CD14-positive monocyte (primary cell): ENCODE results near the gene SLC34A3. TPM values are rescaled to one million over a fixed set of nuclear protein-coding genes. Genes with fewer than 3 reads are reported as not detected.
A peak's percentile ranks its signal among the peaks of the same experiment; 100 is the strongest.

Experiments used
- DNase-seq, 3 donors: peaks; one replicate each; pipeline ENCODE4 v3.0.0-alpha.2; 2011 to 2022
- H2AFZ ChIP-seq: 2 replicates; pipeline ENCODE4 v1.6.0; 2012; ENCODE audit warnings: mild to moderate bottlenecking, low read depth, low read length, inconsistent platforms; ENCODE audit not compliant: insufficient read depth, poor library complexity, severe bottlenecking
- H3K27ac ChIP-seq, 2 donors: 1 replicate in 1 of 2; 2 replicates in 1 of 2; pipeline ENCODE4 v1.5.1; 2012 to 2013; ENCODE audit warnings: low read length in 2 of 2, control low read depth in 1 of 2, inconsistent platforms in 1 of 2, low read depth in 1 of 2, mild to moderate bottlenecking in 1 of 2
- H3K27me3 ChIP-seq, 2 donors: one replicate each; pipeline versions ENCODE4 v1.6.0 to v1.6.1; 2011 to 2013; ENCODE audit warnings: low read length in 2 of 2; ENCODE audit not compliant: control insufficient read depth in 2 of 2, insufficient read depth in 2 of 2
- H3K36me3 ChIP-seq, 2 donors: replicated peaks in 1 of 2; 1 replicate in 1 of 2; 2 replicates in 1 of 2; pipeline versions ENCODE4 v1.5.1 to v1.6.1; 2012 to 2013; ENCODE audit warnings: low read length in 2 of 2, control low read depth in 1 of 2, inconsistent platforms in 1 of 2, mild to moderate bottlenecking in 1 of 2; ENCODE audit not compliant: insufficient read depth in 2 of 2, control insufficient read depth in 1 of 2
- H3K4me1 ChIP-seq, 2 donors: 1 replicate in 1 of 2; 2 replicates in 1 of 2; pipeline versions ENCODE4 v1.5.1 to v1.6.1; 2012 to 2013; ENCODE audit warnings: low read length in 2 of 2, control low read depth in 1 of 2, inconsistent platforms in 1 of 2, mild to moderate bottlenecking in 1 of 2, moderate library complexity in 1 of 2; ENCODE audit not compliant: insufficient read depth in 2 of 2, control insufficient read depth in 1 of 2
- H3K4me2 ChIP-seq: replicated peaks from 2 replicates; pipeline ENCODE3; 2012; ENCODE audit warnings: low read length, moderate library complexity, mild to moderate bottlenecking; ENCODE audit not compliant: poor library complexity, severe bottlenecking; ENCODE audit errors: extremely low read depth
- H3K4me3 ChIP-seq, 3 experiments: fragments of 200-600 bp in 1 of 3; sonication (generic) in 1 of 3; replicated peaks in 1 of 3; 1 replicate in 2 of 3; 2 replicates in 1 of 3; pipeline ENCODE4 v1.5.1; 2011 to 2013; ENCODE audit warnings: low read length in 3 of 3, mild to moderate bottlenecking in 3 of 3, control low read depth in 2 of 3, low read depth in 2 of 3, inconsistent platforms in 1 of 3, moderate library complexity in 1 of 3
- H3K79me2 ChIP-seq: 2 replicates; pipeline ENCODE4 v1.6.0; 2012; ENCODE audit warnings: mild to moderate bottlenecking, control low read depth, inconsistent platforms, low read length, moderate library complexity; ENCODE audit not compliant: insufficient read depth
- H3K9ac ChIP-seq: 2 replicates; pipeline ENCODE4 v1.6.0; 2017; ENCODE audit warnings: low read length, mild to moderate bottlenecking; ENCODE audit not compliant: insufficient read depth, poor library complexity, severe bottlenecking
- H3K9me3 ChIP-seq, 2 donors: replicated peaks in 1 of 2; 1 replicate in 1 of 2; 2 replicates in 1 of 2; pipeline versions ENCODE4 v1.5.1 to v1.6.1; 2012 to 2013; ENCODE audit warnings: low read length in 2 of 2, control low read depth in 1 of 2; ENCODE audit not compliant: control insufficient read depth in 1 of 2, insufficient read depth in 1 of 2
- H4K20me1 ChIP-seq: 2 replicates; pipeline ENCODE4 v1.6.0; 2012; ENCODE audit warnings: mild to moderate bottlenecking, low read length, control low read depth, moderate library complexity; ENCODE audit not compliant: insufficient read depth
- H3K27ac Mint-ChIP-seq, 7 donors: one replicate each; pipeline ENCODE4 v1.8.0; 2020; ENCODE audit warnings: mild to moderate bottlenecking in 7 of 7, mixed read lengths in 7 of 7, moderate library complexity in 6 of 7, inconsistent platforms in 2 of 7
- H3K27me3 Mint-ChIP-seq, 3 donors: one replicate each; pipeline ENCODE4 v1.8.0; 2021 to 2022; ENCODE audit warnings: low read depth in 3 of 3, mild to moderate bottlenecking in 3 of 3, mixed read lengths in 3 of 3, moderate library complexity in 3 of 3, inconsistent platforms in 1 of 3
- H3K36me3 Mint-ChIP-seq, 2 donors: one replicate each; pipeline ENCODE4 v1.8.0; 2020; ENCODE audit warnings: mixed read lengths in 2 of 2, inconsistent platforms in 1 of 2, mild to moderate bottlenecking in 1 of 2
- H3K4me1 Mint-ChIP-seq: one replicate; pipeline ENCODE4 v1.8.0; 2020; ENCODE audit warnings: mild to moderate bottlenecking, mixed read lengths
- H3K4me3 Mint-ChIP-seq, 2 donors: one replicate each; pipeline ENCODE4 v1.8.0; 2020; ENCODE audit warnings: mild to moderate bottlenecking in 2 of 2, mixed read lengths in 2 of 2, moderate library complexity in 1 of 2
- H3K9me3 Mint-ChIP-seq, 7 donors: one replicate each; pipeline ENCODE4 v1.8.0; 2020 to 2022; ENCODE audit warnings: mixed read lengths in 7 of 7, mild to moderate bottlenecking in 6 of 7, moderate library complexity in 6 of 7, inconsistent platforms in 2 of 7
- WGBS: methylation state at CpG from one replicate; pipeline ENCODE4 v1.1.5; 2013; ENCODE audit warnings: missing lambda C conversion rate; ENCODE audit not compliant: insufficient coverage; 5-methylcytosine and 5-hydroxymethylcytosine counted together
- intact Hi-C, 2 donors: fragments of 100-400 bp; cut with micrococcal nuclease; formaldehyde crosslinking; loops; one replicate each; pipeline versions ENCODE4 v1.15.0 to v1.15.1; 2023
- polyA plus RNA-seq, 3 donors: library from polyadenylated mRNA; depleted of rRNA in 1 of 3; unstranded in 2 of 3; stranded (reverse) in 1 of 3; fragments of 300-500 nt in 2 of 3; fragments of >200 nt in 1 of 3; fragmentation: Illumina TruSeq in 2 of 3; gene quantifications; 1 replicate in 2 of 3; 2 replicates in 1 of 3; pipeline ENCODE4 v1.2.3, GENCODE V29; 2012 to 2021
- TF ChIP-seq, protein P1 (sequence below): fragments of 200-600 bp; IDR thresholded peaks from one replicate; pipeline ENCODE4 v1.8.0; 2022; ENCODE audit warnings: antibody characterized with exemption, mild to moderate bottlenecking

SLC34A3 gene
- polyA plus RNA-seq, 3 donors: not detected

DNA sequence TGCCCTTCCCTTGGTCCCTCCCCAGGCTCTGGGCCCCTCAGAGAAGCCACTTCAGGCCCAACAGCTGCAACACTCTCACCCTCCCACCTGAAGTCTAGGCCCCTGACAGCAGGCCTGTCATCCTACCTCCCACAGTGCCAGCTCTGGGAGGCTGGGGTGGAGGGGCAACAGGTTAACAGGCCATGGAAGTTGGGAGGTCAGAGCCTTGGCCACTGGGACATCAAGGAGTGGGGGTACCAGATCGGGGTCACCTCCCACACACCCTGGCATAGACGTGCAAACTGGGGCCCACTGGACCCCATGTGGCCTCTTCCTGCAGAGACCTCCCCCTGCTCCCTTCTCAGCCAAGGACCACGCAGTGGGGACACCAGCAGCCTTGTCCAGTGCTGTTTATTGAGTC is 39.5 kb upstream of the SLC34A3 start:
- TF ChIP-seq, protein P1, sequence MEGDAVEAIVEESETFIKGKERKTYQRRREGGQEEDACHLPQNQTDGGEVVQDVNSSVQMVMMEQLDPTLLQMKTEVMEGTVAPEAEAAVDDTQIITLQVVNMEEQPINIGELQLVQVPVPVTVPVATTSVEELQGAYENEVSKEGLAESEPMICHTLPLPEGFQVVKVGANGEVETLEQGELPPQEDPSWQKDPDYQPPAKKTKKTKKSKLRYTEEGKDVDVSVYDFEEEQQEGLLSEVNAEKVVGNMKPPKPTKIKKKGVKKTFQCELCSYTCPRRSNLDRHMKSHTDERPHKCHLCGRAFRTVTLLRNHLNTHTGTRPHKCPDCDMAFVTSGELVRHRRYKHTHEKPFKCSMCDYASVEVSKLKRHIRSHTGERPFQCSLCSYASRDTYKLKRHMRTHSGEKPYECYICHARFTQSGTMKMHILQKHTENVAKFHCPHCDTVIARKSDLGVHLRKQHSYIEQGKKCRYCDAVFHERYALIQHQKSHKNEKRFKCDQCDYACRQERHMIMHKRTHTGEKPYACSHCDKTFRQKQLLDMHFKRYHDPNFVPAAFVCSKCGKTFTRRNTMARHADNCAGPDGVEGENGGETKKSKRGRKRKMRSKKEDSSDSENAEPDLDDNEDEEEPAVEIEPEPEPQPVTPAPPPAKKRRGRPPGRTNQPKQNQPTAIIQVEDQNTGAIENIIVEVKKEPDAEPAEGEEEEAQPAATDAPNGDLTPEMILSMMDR: no peak
- Histone ChIP-seq H3K27me3 (no peaks in the 10 kb centered on the region), H3K4me3 (no peak overlapping the region), H3K9ac (no peak overlapping the region), H3K4me1 (peaks cover 28 to 36% of the 10 kb centered on the region in 2 donors), H2AFZ (no peak overlapping the region), H3K9me3 (no peaks in the 10 kb centered on the region), H3K27ac (peak overlapping the region in 1 of 2 donors; percentile 96), H4K20me1 (peaks cover 31% of the 10 kb centered on the region), H3K79me2 (peaks cover 41% of the 10 kb centered on the region), H3K4me2 (no peak overlapping the region), H3K36me3 (peaks cover 25 to 28% of the 10 kb centered on the region in 2 donors)
- peaks cover 30% of the 10 kb centered on the region for H3K4me1 Mint-ChIP-seq
- H3K4me3 Mint-ChIP-seq: no peak overlapping the region
- peaks cover 0 to 2% (median 0%) of the 10 kb centered on the region in 7 donors for H3K9me3 Mint-ChIP-seq
- intact Hi-C loops: no loop called here
- 83% methylated on average over 3 of the region's 3 CpGs for WGBS
- H3K36me3 Mint-ChIP-seq: peaks cover 7 to 38% of the 10 kb centered on the region in 2 donors
- DNase-seq: no peak
- no peaks in the 10 kb centered on the region for H3K27me3 Mint-ChIP-seq
- H3K27ac Mint-ChIP-seq: peak overlapping the region in 2 of 7 donors; percentile 18 to 26

DNA sequence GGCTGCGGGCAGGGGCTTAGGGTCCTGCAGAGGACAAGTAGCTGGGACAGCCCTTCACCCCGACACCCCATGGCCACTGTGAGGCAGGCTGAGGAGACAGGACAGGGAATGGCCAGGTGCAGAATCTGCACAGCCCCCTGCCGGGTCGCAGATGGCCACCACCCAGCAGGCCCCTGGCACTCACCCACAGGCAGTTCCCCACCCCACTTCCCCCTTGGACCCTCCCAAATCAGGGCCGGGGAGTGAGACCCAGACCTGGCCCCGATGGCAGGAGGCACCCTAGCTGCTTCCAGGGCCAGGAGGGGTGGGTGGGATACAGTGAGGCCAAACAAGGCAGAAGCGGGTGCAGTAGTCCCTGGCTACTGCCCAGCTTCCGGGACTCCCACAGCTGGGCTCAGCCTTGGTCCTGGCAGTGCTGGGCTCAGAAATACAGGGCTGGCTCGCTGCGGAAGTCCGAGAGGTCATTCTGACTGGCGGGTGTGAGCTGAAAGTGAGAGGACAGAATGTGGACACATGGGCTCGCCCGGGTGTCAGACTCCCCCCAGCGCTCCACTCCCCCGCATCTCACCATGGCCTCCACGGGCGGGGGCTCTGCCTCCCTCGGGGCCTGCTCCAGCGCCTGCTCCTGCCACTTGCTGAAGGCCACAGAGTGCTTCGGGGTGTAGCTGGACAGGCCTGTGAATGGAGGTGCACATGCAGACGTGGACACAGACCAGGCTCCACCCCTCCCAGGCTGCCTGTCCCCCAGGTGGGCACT is 38.8 kb upstream of the SLC34A3 start:
- no peak for DNase-seq
- Mint-ChIP-seq H3K4me3 (no peak overlapping the region), H3K4me1 (peaks cover 26% of the 10 kb centered on the region), H3K9me3 (peaks cover 0 to 2% (median 0%) of the 10 kb centered on the region in 7 donors), H3K27ac (no peak overlapping the region), H3K27me3 (no peaks in the 10 kb centered on the region), H3K36me3 (peaks cover 6 to 36% of the 10 kb centered on the region in 2 donors)
- Histone ChIP-seq H3K4me3 (no peak overlapping the region), H3K4me1 (peaks cover 24 to 30% of the 10 kb centered on the region in 2 donors), H3K27ac (no peak overlapping the region), H3K27me3 (no peaks in the 10 kb centered on the region), H3K36me3 (peaks cover 22 to 23% of the 10 kb centered on the region in 2 donors), H3K9ac (no peak overlapping the region), H4K20me1 (peaks cover 31% of the 10 kb centered on the region), H3K79me2 (peaks cover 35% of the 10 kb centered on the region), H2AFZ (no peak overlapping the region), H3K9me3 (no peaks in the 10 kb centered on the region), H3K4me2 (no peak overlapping the region)
- TF ChIP-seq, protein P1: no peak
- 95% methylated on average over 16 of the region's 22 CpGs for WGBS
- intact Hi-C loops: no loop called here
